NT2/D1 (cell line): ENCODE data around the gene FREM2.

Source experiments
- YY1 ChIP-seq: IDR thresholded peaks from 2 replicates; pipeline ENCODE4 v1.6.1; 2011; ENCODE audit not compliant: insufficient read length, insufficient read depth
- ZNF274 ChIP-seq: IDR thresholded peaks from 2 replicates; pipeline ENCODE4 v1.6.1; 2011; ENCODE audit warnings: mild to moderate bottlenecking, low read depth, low read length

DNA sequence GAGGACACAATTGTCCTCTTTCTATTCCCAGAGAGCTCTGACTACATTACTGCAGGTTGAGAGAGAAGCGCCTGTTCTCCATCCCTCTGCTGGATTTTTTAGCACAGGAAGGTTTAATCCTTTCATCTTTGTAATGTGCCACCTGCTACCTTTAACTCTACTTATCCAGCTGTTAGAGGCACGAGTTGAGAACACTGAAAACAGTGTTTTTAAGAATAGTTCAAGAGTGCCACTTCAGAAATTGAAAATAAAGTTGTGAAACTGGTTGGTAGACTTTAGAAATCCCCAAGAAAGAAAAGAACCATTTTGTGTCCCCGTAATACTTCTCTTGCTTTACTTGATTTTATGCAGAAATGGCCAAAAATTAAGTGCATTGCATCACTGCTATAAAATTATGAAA is 20.6 kb downstream of the FREM2 start:
- TF ChIP-seq ZNF274: no peak
- TF ChIP-seq YY1: no peak
